ENCODE measurements around the gene HABP2.

DNA sequence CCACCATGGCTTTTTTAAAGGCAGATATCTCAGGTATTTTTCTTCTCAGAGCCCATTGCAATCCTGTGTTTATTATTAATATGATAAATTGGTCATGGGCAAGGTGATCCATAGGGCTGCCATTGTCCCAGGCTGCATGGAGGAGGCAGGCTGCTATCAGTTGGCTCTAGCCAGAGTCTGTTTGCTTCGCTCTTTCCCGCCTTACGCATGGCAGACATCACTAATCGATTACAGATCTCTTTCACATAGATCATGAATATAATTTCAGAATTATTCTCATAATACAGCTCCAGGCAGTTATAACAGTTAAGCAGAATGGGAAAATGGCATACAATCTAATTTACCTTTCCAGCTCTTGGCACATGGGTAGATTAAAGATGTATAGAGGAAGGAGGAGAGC is 30.4 kb upstream of the HABP2 start:
- TF ChIP-seq EZH2 (IDR thresholded peaks at IDR 0.05; ENCODE audit: borderline replicate concordance): no peak
- TF ChIP-seq CTCF (IDR thresholded peaks at IDR 0.05; ENCODE audit: poor library complexity): no peak
